Loucy (cell line): Measurements from ENCODE around the gene ARHGAP6.

Source experiments
- CTCF ChIP-seq: fragments of 200-600 bp; sonication (generic); conservative IDR thresholded peaks from 2 replicates; pipeline ENCODE4 v1.5.1; 2014; ENCODE audit warnings: mild to moderate bottlenecking, antibody characterized with exemption, low read length
- EZH2phosphoT487 ChIP-seq: fragments of 200-600 bp; IDR thresholded peaks from 2 replicates; pipeline ENCODE4 v1.6.1; 2018; ENCODE audit warnings: antibody characterized with exemption, mild to moderate bottlenecking, moderate library complexity, borderline replicate concordance

DNA sequence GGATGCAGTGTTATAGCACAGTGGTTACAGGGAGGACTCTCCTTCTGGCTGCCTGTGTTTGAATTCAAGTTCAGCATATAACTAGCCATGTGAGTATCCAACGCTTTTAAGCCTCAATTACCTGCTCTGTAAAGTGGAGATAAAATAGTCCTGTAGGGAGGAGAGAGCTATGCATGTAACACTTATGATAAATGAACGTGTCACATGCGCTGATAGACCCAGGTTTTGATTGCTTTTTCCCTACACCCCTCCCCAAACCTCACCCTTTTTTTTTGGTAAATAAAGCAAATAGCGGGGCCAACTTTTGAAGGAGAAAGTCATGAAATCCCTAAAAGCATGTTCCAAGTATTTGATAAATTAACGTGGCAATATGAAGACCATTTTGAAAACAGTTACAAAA is 392.9 kb downstream of the ARHGAP6 start:
- TF ChIP-seq CTCF: no peak
- TF ChIP-seq EZH2phosphoT487: no peak
